Ishikawa (cell line): Measurements from ENCODE around the gene DNAH8.

Experiments used
- CREB1 ChIP-seq: IDR thresholded peaks from 2 replicates; pipeline ENCODE4 v1.6.1; 2012; ENCODE audit warnings: low read depth
- EGR1 ChIP-seq: IDR thresholded peaks from 2 replicates; pipeline ENCODE4 v1.6.1; 2012
- EP300 ChIP-seq: IDR thresholded peaks from 2 replicates; pipeline ENCODE4 v1.6.1; 2012; ENCODE audit warnings: borderline replicate concordance
- FOXM1 ChIP-seq: IDR thresholded peaks from 2 replicates; pipeline ENCODE4 v1.6.1; 2012; ENCODE audit warnings: low read depth, borderline replicate concordance
- RAD21 ChIP-seq: IDR thresholded peaks from 2 replicates; pipeline ENCODE4 v1.6.1; 2012; ENCODE audit warnings: low read depth
- TCF12 ChIP-seq: IDR thresholded peaks from 2 replicates; pipeline ENCODE4 v1.6.1; 2012; ENCODE audit warnings: low read depth
- USF1 ChIP-seq: IDR thresholded peaks from 2 replicates; pipeline ENCODE4 v1.6.1; 2012
- YY1 ChIP-seq: IDR thresholded peaks from 2 replicates; pipeline ENCODE4 v1.6.1; 2012; ENCODE audit warnings: low read depth
- TF ChIP-seq, protein P1 (sequence below): IDR thresholded peaks from 2 replicates; pipeline ENCODE4 v1.6.1; 2012; ENCODE audit warnings: low read depth, mild to moderate bottlenecking
- TF ChIP-seq, protein P2 (sequence below): IDR thresholded peaks from 2 replicates; pipeline ENCODE4 v1.6.1; 2012

DNA sequence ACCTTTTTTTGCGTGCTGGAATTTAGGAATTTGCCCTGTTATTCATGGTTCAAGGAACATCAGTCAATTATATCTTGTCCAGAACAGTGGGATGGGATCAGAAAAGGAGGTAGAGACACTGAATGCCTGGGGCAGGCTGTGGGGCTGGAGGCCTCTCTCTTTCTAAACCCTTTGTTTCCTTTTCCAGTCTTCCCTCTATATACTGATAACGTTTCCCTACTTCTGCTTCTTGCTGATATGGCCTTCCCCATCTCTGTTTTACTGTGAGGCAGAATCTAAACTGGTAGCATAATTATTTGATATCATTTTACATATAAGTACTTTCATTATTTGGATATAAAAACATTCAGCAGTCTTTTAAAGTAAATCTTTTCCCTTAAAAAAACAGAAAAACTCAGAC, 67.5 kb downstream of the DNAH8 start:
- TF ChIP-seq, protein P1, sequence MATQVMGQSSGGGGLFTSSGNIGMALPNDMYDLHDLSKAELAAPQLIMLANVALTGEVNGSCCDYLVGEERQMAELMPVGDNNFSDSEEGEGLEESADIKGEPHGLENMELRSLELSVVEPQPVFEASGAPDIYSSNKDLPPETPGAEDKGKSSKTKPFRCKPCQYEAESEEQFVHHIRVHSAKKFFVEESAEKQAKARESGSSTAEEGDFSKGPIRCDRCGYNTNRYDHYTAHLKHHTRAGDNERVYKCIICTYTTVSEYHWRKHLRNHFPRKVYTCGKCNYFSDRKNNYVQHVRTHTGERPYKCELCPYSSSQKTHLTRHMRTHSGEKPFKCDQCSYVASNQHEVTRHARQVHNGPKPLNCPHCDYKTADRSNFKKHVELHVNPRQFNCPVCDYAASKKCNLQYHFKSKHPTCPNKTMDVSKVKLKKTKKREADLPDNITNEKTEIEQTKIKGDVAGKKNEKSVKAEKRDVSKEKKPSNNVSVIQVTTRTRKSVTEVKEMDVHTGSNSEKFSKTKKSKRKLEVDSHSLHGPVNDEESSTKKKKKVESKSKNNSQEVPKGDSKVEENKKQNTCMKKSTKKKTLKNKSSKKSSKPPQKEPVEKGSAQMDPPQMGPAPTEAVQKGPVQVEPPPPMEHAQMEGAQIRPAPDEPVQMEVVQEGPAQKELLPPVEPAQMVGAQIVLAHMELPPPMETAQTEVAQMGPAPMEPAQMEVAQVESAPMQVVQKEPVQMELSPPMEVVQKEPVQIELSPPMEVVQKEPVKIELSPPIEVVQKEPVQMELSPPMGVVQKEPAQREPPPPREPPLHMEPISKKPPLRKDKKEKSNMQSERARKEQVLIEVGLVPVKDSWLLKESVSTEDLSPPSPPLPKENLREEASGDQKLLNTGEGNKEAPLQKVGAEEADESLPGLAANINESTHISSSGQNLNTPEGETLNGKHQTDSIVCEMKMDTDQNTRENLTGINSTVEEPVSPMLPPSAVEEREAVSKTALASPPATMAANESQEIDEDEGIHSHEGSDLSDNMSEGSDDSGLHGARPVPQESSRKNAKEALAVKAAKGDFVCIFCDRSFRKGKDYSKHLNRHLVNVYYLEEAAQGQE: no peak
- TF ChIP-seq YY1: no peak
- TF ChIP-seq USF1: no peak
- no peak for TF ChIP-seq FOXM1
- TF ChIP-seq EGR1: no peak
- TF ChIP-seq EP300: no peak
- no peak for TF ChIP-seq CREB1
- TF ChIP-seq, protein P2, sequence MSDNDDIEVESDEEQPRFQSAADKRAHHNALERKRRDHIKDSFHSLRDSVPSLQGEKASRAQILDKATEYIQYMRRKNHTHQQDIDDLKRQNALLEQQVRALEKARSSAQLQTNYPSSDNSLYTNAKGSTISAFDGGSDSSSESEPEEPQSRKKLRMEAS: no peak
- TF ChIP-seq TCF12: no peak
- no peak for TF ChIP-seq RAD21
